ENCODE data around the gene PRKN.

- TF ChIP-seq CTCF (IDR thresholded peaks at IDR 0.05), result no peak
- no peak for TF ChIP-seq EZH2 (IDR thresholded peaks at IDR 0.05)
These were observed 652.8 kb downstream of the PRKN start for GRCh38 chr6:162074641-162075275.

All from neural progenitor cell (in vitro differentiated cells).